ENCODE results near the gene KIAA1210. TPM values are rescaled to one million over a fixed set of nuclear protein-coding genes. Genes with fewer than 3 reads are reported as not detected.

Gene KIAA1210
- total and polyA plus RNA-seq, 2 of the 8 experiments (the other 6 are each of a cell fraction or from before 2014, with no cell fraction given) = 0.02 TPM; not detected in 1

GRCh38 chrX:119107206-119107605 lies 20.4 kb downstream of the KIAA1210 start:
- ChIA-PET POLR2A (ENCODE audit: partially characterized antibody) (no interaction called here), CTCF (ENCODE audit: partially characterized antibody) (interaction anchor here (0.8 to 2.5 kb wide), 3 partner anchors 10 to 13 kb away, joined by 3 to 8 read pairs (median 3); no protein-coding TSS in a partner anchor)
- H3K56ac ChIP-seq (replicated peaks; ENCODE audit: insufficient read length, low read depth, low read length) = no peak overlapping the region
- no peak overlapping the region for H3K9ac ChIP-seq (replicated peaks in 1 of 4; ENCODE audit: extremely low read depth in 1 of 4, low read depth in 3 of 4, low read length in 3 of 4)
- H4K8ac ChIP-seq (ENCODE audit: extremely low read depth, insufficient read depth, low read length) = no peak overlapping the region
- H3K4me1 ChIP-seq (replicated peaks in 1 of 4; ENCODE audit: control insufficient read depth in 3 of 4, insufficient read depth in 4 of 4, low read length in 3 of 4) = no peaks in the 10 kb centered on the region
- H3K4ac ChIP-seq (replicated peaks; ENCODE audit: insufficient read length, low read depth, low read length) = no peak overlapping the region
- no peaks in the 10 kb centered on the region for H3K79me1 ChIP-seq (ENCODE audit: low read depth, low read length)
- H2AK5ac ChIP-seq (ENCODE audit: low read depth, low read length) = no peak overlapping the region
- DNase-seq (ENCODE audit: low read depth in 1 of 2, low spot score in 2 of 2) = no peak
- H3K27ac ChIP-seq (ENCODE audit: low read depth, low read length) = no peak overlapping the region
- H3K23me2 ChIP-seq (ENCODE audit: low read depth, low read length) = no peaks in the 10 kb centered on the region
- H4K20me1 ChIP-seq (replicated peaks in 1 of 2; ENCODE audit: control insufficient read depth in 1 of 2, insufficient read depth in 2 of 2, low read length in 2 of 2) = no peaks in the 10 kb centered on the region
- H2AFZ ChIP-seq (ENCODE audit: low read length) = no peak overlapping the region
- H3K36me3 ChIP-seq (ENCODE audit: control insufficient read depth in 2 of 4, insufficient read depth in 4 of 4, low read length in 3 of 4) = no peaks in the 10 kb centered on the region
- H2BK120ac ChIP-seq (replicated peaks; ENCODE audit: low read depth, low read length) = no peak overlapping the region
- H3K4me2 ChIP-seq (ENCODE audit: insufficient read depth in 1 of 2, low read depth in 2 of 2, low read length in 2 of 2) = no peak overlapping the region
- no peak overlapping the region for H3K14ac ChIP-seq (ENCODE audit: insufficient read length)
- FAIRE-seq = no peak
- H4K5ac ChIP-seq (ENCODE audit: insufficient read length, low read depth, low read length) = no peak overlapping the region
- no peaks in the 10 kb centered on the region for H3K9me3 ChIP-seq (ENCODE audit: insufficient read depth in 2 of 2, low read depth in 1 of 2, low read length in 1 of 2)
- no peaks in the 10 kb centered on the region for H3K79me2 ChIP-seq (ENCODE audit: control insufficient read depth in 1 of 2, insufficient read depth in 2 of 2, low read length in 2 of 2)
- H3K18ac ChIP-seq (ENCODE audit: extremely low read depth, low read length) = no peak overlapping the region
- no peak overlapping the region for H2BK20ac ChIP-seq (ENCODE audit: low read length)
- no peak overlapping the region for H3K4me3 ChIP-seq (ENCODE audit: extremely low read depth in 1 of 4, insufficient read depth in 2 of 4, low read depth in 3 of 4, low read length in 4 of 4)
- H3K27me3 ChIP-seq (replicated peaks in 1 of 4; ENCODE audit: control insufficient read depth in 3 of 4, extremely low read depth in 1 of 4, insufficient read depth in 3 of 4, low read length in 3 of 4) = no peaks in the 10 kb centered on the region
- no peak overlapping the region for H4K91ac ChIP-seq (replicated peaks; ENCODE audit: insufficient read length, low read length)
- no peak overlapping the region for H2BK15ac ChIP-seq (ENCODE audit: low read length)
- H3K23ac ChIP-seq (ENCODE audit: insufficient read length) = no peak overlapping the region
- TF ChIP-seq NANOG (IDR thresholded peaks at IDR 0.05; ENCODE audit: insufficient read depth, low read depth, low read length, poor library complexity, severe bottlenecking) (no peak), CTCF (IDR thresholded peaks at IDR 0.05; ENCODE audit: control extremely low read depth in 1 of 3, insufficient read depth in 1 of 3, low read depth in 1 of 3, low read length in 3 of 3) (no peak)
- no peak overlapping the region for H2BK12ac ChIP-seq (ENCODE audit: low read depth, low read length)
- H2BK5ac ChIP-seq (ENCODE audit: low read depth, low read length) = no peak overlapping the region

Measured in H1 (cell line).